Stimulated activated effector memory CD8-positive, alpha-beta T cell treated with anti-CD3 and anti-CD28 coated beads, Interleukin-12 subunit alpha, Interleukin-12 subunit beta, amount 100 ng/mL, for 72 hours (primary cell): Measurements from ENCODE around the gene GSTA3.
A peak's percentile ranks its signal among the peaks of the same experiment; 100 is the strongest.
"Not testable (repeated sequence)": the region's sequence is repeated elsewhere in the genome, so short reads cannot be mapped to it uniquely, and the experiment has no call there.

Experiments used
- ATAC-seq: fragments of 150-1000 bp; cut with Tn5 transposase; 2 replicates; pipeline ENCODE4 v1.10.0; 2021
- DNase-seq, 2 donors: peaks; one replicate each; pipeline ENCODE4 v3.0.0; 2021 to 2022; ENCODE audit warnings: low spot score in 2 of 2
- H3K27ac Mint-ChIP-seq: one replicate; pipeline ENCODE4 v1.8.0; 2022; ENCODE audit warnings: mild to moderate bottlenecking, mixed read lengths
- H3K36me3 Mint-ChIP-seq: one replicate; pipeline ENCODE4 v1.8.0; 2022; ENCODE audit warnings: mild to moderate bottlenecking, mixed read lengths
- H3K4me1 Mint-ChIP-seq: one replicate; pipeline ENCODE4 v1.8.0; 2022; ENCODE audit warnings: mixed read lengths
- H3K4me3 Mint-ChIP-seq: one replicate; pipeline ENCODE4 v1.8.0; 2022; ENCODE audit warnings: mild to moderate bottlenecking, mixed read lengths
- H3K9me3 Mint-ChIP-seq: one replicate; pipeline ENCODE4 v1.8.0; 2022; ENCODE audit warnings: mixed read lengths

GSTA3 gene

DNA sequence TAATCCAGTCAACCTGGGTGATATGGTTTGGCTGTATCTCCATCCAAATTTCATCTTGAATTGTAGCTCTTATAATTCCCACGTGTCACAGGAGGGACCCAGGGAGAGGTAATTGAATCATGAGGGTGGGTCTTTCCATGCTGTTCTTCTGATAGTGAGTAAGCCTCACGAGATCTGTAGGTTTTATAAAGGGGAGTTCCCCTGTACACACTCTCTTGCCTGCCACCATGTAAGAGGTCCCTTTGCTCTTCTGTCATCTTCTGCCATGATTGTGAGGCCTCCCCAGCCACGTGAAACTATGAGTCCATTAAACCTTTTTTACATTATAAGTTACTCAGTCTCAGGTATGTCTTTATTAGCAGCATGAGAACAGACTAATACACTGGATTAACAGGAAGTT lies 19.5 kb downstream of the GSTA3 start:
- Mint-ChIP-seq H3K27ac (no peak overlapping the region), H3K4me3 (no peak overlapping the region), H3K4me1 (peaks cover 7% of the 10 kb centered on the region), H3K9me3 (no peaks in the 10 kb centered on the region), H3K36me3 (no peaks in the 10 kb centered on the region)
- no peak for DNase-seq
- no peak for ATAC-seq

DNA sequence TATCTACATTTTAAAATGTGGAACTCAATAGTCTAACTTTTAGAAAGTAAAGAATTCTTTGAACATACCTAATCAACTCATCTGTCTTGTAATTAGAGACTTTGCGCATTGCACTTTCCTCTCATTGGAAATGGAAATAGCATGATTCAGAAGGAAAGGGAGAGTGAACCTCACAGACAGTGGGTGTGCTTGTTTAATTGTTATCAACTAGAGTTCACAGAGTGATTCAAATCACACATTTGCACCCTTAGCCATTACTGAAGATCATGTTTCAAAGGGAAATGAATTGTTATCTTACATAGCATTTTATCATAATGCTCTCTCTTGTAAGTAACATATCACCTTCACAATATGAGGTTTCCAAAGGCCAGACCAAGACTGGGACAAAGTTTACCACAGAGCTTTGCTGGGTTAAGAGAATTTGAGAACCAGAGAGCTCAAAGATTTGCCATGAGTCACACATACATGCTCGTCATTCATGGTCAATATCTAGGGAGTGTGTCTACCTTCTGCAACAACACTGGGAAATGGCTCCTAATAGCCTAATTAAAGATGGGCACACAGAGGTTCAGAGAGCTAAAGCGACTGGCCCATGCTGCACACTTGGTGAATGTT lies 21.5 kb downstream of the GSTA3 start:
- Mint-ChIP-seq H3K36me3 (no peaks in the 10 kb centered on the region), H3K27ac (no peak overlapping the region), H3K9me3 (no peaks in the 10 kb centered on the region), H3K4me3 (no peak overlapping the region), H3K4me1 (peaks cover 7% of the 10 kb centered on the region)
- DNase-seq (no peak), ATAC-seq (peak; percentile 56)

DNA sequence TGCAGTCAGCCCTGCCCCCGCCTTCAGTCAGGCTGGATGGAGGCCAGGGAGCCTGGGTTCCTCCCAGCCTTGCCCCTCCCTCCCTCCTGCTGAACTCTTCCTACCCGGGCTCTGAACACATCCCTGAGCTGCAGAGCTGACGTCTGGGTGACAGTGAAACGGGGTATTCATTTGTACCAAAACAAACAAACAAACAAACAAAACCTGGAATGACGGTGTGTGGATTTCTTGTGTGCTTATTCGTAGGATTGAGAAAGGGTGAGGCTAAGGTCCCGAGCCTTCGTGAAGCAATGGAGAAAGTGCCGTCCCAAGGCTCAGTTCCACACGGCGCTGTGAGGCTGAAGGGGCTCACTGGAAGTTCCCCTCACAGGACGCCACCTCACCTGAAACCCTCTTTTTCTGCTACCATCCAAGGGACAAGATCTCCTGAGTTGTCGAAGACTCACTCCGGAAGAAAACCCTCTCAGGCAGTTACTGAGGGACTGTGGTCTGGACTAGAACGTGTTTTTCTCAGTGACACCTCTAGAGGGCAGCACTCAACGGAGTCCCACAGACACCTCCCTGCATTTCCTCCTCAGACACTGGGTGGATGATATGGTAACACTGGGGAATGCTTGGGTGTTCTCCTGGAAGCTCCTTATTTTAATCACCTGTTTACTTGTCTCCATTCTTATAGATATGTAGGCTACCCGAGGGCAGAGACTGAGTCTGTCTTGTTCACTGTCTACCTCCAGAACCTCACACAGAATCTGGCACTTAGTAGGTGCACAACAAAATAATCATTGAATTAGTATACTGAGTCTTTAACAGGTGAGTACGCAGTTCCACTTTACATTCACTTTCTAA lies 27.3 kb downstream of the GSTA3 start:
- Mint-ChIP-seq H3K4me3 (peak overlapping the region; percentile 73), H3K4me1 (no peaks in the 10 kb centered on the region), H3K27ac (peak overlapping the region; percentile 86), H3K36me3 (no peaks in the 10 kb centered on the region), H3K9me3 (no peaks in the 10 kb centered on the region)
- peak; percentile 51 to 77 for DNase-seq
- ATAC-seq = peak; percentile 97

DNA sequence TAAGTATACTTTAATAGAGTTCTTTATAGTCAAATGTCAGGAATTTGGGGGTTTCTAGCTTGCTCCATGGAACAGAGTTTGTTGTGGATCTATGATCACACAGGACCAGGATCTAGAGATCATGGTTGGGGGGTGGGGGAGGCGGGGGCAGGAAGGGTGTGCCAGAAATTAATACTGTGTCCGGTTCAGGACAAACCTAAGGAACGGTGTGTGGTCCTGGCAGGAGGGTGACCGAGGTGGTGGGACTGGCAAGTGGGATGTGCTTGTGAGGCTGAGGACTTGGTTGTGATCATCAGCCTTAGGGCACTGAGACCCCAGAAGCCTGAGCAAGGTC lies 27.9 kb downstream of the GSTA3 start:
- DNase-seq (no peak), ATAC-seq (no peak)
- Mint-ChIP-seq H3K27ac (peak overlapping the region; percentile 86), H3K4me3 (peak overlapping the region; percentile 73), H3K9me3 (no peaks in the 10 kb centered on the region), H3K36me3 (no peaks in the 10 kb centered on the region), H3K4me1 (no peaks in the 10 kb centered on the region)

DNA sequence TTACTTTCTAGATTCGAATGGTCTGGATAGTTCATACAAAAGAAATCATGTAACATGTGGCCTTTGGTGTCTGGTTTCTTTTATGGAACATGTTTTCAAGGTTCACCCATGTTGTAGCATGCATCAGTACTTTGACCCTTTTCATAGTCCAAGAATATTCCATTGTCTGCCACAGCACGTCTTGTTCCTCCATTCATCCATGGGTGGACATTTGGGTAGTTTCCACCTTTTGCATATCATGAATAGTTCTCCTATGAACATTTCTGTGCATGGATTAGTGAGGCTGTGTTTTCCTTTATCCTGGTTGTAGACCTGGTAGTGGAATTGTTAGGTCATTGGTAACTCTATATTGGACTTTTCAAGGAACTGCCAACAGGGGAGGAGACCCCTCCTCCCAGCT lies 31.7 kb downstream of the GSTA3 start:
- H3K4me3 Mint-ChIP-seq = no peak overlapping the region
- no peak for ATAC-seq
- H3K36me3 Mint-ChIP-seq = no peaks in the 10 kb centered on the region
- no peaks in the 10 kb centered on the region for H3K9me3 Mint-ChIP-seq
- no peak overlapping the region for H3K27ac Mint-ChIP-seq
- no peak for DNase-seq
- no peaks in the 10 kb centered on the region for H3K4me1 Mint-ChIP-seq

DNA sequence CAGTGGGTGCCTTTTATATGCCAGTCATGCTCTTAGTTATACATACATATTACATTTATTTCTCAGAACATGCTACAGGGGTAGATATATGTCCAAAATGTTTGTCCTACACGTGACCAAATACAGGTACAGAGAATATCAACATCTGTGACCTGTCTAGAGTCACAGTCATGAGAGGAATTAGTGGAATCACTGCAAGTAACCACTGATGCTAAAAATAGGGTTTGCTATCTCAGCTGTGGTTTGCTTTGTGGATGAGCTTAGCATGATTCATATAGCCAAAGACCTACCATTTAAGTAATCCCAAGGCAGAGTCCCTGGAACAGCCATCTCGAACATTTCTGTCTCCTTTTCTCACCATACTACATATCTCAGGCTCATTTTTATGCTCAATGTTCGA lies 32.3 kb downstream of the GSTA3 start:
- no peak overlapping the region for H3K4me3 Mint-ChIP-seq
- H3K27ac Mint-ChIP-seq = no peak overlapping the region
- DNase-seq = no peak
- ATAC-seq = peak; percentile 88
- H3K36me3 Mint-ChIP-seq = no peaks in the 10 kb centered on the region
- no peaks in the 10 kb centered on the region for H3K9me3 Mint-ChIP-seq
- H3K4me1 Mint-ChIP-seq = no peaks in the 10 kb centered on the region

DNA sequence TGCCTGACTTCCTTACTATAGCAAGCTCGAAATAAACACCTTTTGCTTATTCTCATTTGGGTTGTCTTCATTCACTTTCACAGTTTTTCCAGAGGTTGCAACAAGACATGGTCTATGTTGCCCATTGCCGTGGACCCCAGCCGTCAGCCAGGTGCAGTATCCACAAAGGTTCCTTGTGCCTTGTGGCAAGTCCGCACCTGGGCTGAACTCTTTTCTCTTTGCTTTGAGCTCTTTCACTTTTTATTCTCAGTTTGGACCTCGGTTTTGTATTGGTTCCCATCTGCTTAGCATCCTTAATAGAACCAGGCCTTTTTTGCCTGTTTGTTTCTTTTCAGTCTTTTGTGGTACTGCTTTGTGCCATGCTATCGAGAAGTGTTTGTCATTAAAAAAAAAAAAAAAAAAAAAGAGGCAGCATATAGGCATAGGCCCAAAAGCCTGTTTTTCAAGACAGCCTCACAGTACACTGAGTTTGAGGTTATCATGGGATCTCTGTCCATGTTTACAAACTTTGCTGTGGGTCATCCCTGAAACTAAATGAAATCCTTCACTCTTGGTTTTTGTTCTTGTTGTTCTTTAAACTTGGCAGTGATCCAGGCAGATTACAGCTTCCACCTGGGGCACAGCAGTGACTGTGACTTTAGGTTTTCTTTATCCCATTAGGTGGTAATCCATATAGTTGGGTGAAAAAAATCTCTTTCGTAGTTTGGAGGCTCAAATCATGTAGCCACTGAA lies 33.3 kb downstream of the GSTA3 start:
- DNase-seq (no peak), ATAC-seq (no peak)
- H3K36me3 Mint-ChIP-seq = no peaks in the 10 kb centered on the region
- H3K4me3 Mint-ChIP-seq = no peak overlapping the region
- no peak overlapping the region for H3K27ac Mint-ChIP-seq
- H3K9me3 Mint-ChIP-seq = no peaks in the 10 kb centered on the region
- H3K4me1 Mint-ChIP-seq = no peaks in the 10 kb centered on the region

DNA sequence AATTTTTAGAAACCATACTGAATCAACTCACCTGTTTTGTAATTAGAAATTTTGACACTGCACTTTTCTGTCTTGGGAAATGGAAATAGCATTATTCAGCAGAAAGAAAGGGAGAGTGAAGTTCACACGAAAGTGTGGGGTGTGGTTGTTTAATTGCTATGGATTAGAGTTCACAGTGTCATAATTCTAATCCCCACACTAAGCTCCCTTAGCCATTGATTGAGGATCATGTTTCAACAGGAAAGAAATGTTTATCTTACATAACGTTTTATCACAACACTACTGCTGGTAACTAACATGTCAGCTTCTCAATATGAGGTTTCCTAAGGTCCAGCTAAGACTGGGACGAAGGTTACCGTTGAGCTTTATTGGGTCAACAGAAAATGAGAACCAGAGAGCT lies 37.5 kb downstream of the GSTA3 start:
- Mint-ChIP-seq H3K9me3 (no peaks in the 10 kb centered on the region), H3K36me3 (no peaks in the 10 kb centered on the region), H3K4me3 (no peak overlapping the region), H3K4me1 (no peaks in the 10 kb centered on the region), H3K27ac (no peak overlapping the region)
- no peak for ATAC-seq
- no peak for DNase-seq

DNA sequence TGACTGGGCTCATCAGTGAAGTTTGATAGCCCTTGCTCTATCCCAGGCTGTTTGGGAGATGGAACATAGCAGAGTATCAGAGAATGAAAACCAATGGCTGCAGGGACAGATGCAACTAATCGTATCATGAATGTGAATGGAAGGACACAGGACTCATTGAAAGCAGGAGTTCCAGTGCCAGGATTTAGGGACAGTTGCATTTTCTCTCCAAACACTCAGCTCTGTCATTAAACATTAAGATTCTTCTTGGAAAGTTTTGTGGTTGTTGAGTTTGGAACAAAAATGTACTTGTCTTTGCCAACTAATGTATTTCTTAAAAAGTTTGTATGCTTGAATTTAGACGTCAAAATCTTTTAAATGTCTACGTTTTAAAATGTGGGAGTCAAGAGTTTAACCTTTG lies 37.9 kb downstream of the GSTA3 start:
- Mint-ChIP-seq H3K9me3 (no peaks in the 10 kb centered on the region), H3K27ac (no peak overlapping the region), H3K36me3 (no peaks in the 10 kb centered on the region), H3K4me3 (no peak overlapping the region), H3K4me1 (no peaks in the 10 kb centered on the region)
- ATAC-seq (no peak), DNase-seq (no peak)

DNA sequence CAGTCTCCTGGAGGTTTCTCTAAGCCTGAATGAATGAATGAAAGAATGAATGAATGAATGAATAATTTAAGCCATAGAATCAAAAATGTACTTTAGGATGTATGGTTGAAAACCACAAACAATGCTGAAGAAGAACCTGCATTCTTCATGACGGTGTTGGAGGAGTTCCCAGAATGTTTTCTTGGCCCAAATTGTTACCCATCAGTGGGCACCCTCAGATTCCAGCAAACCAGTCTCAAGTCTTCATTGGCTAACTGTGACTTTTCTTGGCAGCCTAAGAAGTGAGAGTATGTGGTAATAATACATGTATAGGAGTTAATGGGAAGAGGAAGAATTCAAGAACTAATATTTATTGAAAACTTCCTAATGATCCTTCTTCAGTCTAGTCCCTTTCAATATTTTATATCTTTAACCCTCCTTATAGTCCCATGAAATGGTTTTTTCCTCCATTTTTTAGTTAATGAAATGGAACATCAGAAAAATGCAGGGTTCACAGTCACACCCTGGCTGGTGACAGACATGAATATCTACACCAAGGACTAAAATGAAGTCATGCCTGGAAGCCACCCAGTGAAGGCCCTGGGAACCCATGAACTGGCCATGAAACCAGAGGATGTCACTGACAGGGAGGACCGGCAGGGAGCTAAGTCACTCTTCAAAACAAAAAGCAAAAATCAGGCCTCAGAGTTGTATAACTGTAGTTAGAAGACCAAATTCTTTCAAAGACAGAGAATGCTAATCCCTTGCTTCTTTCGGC lies 39.0 kb downstream of the GSTA3 start:
- not testable (repeated sequence) for DNase-seq, ATAC-seq, H3K9me3 Mint-ChIP-seq, H3K4me3 Mint-ChIP-seq, H3K27ac Mint-ChIP-seq, H3K36me3 Mint-ChIP-seq, H3K4me1 Mint-ChIP-seq

DNA sequence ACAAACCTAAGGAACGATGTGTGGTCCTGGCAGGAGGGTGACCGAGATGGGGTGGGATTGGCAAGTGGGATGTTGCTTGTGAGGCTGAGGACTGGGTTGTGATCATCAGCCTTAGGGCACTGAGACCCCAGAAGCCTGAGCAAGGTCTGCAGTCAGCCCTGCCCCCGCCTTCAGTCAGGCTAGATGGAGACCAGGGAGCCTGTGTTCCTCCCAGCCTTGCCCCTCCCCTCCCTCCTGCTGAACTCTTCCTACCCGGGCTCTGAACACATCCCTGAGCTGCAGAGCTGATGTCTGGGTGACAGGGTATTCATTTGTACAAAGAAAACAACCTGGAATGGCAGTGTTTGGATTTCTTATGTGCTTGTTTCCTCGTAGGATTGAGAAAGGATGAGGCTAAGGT lies 40.6 kb downstream of the GSTA3 start:
- DNase-seq, H3K4me1 Mint-ChIP-seq, H3K4me3 Mint-ChIP-seq, H3K27ac Mint-ChIP-seq, H3K36me3 Mint-ChIP-seq, ATAC-seq, H3K9me3 Mint-ChIP-seq: not testable (repeated sequence)

DNA sequence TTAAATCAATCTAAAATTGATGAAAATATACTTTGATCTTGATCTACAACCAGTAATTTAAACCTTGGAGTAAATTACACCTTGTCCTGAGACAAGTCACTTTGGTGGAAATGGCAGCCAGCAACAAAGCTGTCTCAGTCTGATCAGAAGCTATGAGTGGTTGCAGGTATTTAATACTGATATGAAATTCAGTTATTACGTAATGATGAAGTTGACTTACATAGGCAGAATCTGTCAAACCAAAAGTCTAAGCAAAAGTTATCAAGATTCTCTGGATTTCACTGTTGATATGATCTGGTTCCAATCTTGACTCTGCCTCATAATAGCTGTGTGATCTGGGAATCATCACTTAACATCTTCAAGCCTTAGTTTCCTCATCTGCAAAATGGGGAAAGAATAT lies 41.3 kb downstream of the GSTA3 start:
- Mint-ChIP-seq H3K4me3 (no peak overlapping the region), H3K27ac (no peak overlapping the region), H3K36me3 (no peaks in the 10 kb centered on the region), H3K9me3 (no peaks in the 10 kb centered on the region), H3K4me1 (no peaks in the 10 kb centered on the region)
- DNase-seq = no peak
- ATAC-seq = no peak

DNA sequence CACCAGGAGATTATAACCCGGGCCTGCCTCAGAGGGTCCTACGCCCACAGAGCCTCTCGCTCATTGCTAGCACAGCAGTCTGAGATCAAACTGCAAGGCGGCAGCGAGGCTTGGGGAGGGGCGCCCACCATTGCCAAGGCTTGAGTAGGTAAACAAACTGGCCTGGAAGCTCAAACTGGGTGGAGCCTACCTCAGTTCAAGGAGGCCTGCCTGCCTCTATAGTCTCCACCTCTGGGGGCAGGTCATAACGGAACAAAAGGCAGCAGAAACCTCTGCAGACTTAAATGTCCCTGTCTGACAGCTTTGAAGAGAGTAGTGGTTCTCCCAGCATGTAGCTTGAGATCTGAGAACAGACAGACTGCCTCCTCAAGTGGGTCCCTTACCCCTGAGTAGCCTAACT lies 48.3 kb downstream of the GSTA3 start:
- not testable (repeated sequence) for H3K4me1 Mint-ChIP-seq, H3K4me3 Mint-ChIP-seq, H3K27ac Mint-ChIP-seq, H3K36me3 Mint-ChIP-seq, H3K9me3 Mint-ChIP-seq, ATAC-seq, DNase-seq

DNA sequence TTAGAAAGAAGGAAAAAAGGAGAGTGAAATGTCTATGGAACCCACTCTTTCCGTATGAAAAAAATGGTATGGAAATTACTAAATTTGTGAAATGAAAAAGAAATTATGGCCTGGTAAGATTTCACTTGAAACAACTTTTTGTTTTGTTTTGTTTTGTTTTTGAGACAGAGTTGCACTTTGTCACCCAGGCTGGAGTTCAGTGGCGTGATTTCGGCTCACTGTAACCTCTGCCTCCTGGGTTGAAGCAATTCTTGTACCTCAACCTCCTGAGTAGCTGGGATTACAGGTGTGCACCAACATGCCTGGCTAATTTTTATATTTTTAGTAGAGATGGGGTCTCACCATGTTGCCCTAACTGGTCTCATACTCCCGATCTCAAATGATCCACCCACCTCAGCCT lies 51.1 kb downstream of the GSTA3 start:
- H3K4me3 Mint-ChIP-seq = no peak overlapping the region

DNA sequence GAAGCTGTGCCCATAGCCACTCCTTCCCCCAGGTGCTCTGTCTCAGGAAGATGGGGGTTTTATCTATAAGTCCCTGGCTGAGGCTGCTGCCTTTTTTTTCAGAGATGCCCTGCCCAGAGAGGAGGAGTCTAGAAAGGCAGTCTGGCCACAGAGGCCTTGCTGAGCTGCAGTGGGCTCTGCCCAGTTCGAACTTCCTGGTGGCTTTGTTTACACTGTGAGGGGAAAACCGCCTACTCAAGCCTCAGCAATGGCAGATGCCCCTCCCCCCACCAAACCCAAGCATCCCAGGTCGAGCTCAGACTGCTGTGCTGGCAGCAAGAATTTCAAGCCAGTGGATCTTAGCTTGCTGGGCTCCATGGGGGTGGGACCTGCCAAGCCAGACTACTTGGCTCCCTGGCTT lies 53.4 kb downstream of the GSTA3 start:
- not testable (repeated sequence) for DNase-seq, H3K27ac Mint-ChIP-seq, H3K4me3 Mint-ChIP-seq, H3K4me1 Mint-ChIP-seq, H3K36me3 Mint-ChIP-seq, ATAC-seq, H3K9me3 Mint-ChIP-seq

More for the DNA sequence above, 51.1 kb downstream of the GSTA3 start:
- Mint-ChIP-seq H3K9me3 (no peaks in the 10 kb centered on the region), H3K4me1 (no peaks in the 10 kb centered on the region), H3K36me3 (no peaks in the 10 kb centered on the region), H3K27ac (no peak overlapping the region)
- ATAC-seq (no peak), DNase-seq (no peak)
